ENCODE data around the gene AASS.

Gene AASS

GRCh38 chr7:122161628-122162027, 17.6 kb upstream of the AASS start:
- no peak overlapping the region for H3K4me3 ChIP-seq (replicated peaks; ENCODE audit: low read depth, low read length)
- TF ChIP-seq, protein P1, sequence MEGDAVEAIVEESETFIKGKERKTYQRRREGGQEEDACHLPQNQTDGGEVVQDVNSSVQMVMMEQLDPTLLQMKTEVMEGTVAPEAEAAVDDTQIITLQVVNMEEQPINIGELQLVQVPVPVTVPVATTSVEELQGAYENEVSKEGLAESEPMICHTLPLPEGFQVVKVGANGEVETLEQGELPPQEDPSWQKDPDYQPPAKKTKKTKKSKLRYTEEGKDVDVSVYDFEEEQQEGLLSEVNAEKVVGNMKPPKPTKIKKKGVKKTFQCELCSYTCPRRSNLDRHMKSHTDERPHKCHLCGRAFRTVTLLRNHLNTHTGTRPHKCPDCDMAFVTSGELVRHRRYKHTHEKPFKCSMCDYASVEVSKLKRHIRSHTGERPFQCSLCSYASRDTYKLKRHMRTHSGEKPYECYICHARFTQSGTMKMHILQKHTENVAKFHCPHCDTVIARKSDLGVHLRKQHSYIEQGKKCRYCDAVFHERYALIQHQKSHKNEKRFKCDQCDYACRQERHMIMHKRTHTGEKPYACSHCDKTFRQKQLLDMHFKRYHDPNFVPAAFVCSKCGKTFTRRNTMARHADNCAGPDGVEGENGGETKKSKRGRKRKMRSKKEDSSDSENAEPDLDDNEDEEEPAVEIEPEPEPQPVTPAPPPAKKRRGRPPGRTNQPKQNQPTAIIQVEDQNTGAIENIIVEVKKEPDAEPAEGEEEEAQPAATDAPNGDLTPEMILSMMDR (IDR thresholded peaks at IDR 0.05; ENCODE audit: low read depth, low read length, missing control alignments), result no peak
- DNase-seq (ENCODE audit: extremely low read depth, low read depth), result no peak

GRCh38 chr7:122155566-122155965, 11.5 kb upstream of the AASS start:
- H3K4me3 ChIP-seq (replicated peaks; ENCODE audit: low read depth, low read length), result no peak overlapping the region
- TF ChIP-seq, protein P1 (IDR thresholded peaks at IDR 0.05; ENCODE audit: low read depth, low read length, missing control alignments), result no peak
- DNase-seq (ENCODE audit: extremely low read depth, low read depth), result no peak

DNA sequence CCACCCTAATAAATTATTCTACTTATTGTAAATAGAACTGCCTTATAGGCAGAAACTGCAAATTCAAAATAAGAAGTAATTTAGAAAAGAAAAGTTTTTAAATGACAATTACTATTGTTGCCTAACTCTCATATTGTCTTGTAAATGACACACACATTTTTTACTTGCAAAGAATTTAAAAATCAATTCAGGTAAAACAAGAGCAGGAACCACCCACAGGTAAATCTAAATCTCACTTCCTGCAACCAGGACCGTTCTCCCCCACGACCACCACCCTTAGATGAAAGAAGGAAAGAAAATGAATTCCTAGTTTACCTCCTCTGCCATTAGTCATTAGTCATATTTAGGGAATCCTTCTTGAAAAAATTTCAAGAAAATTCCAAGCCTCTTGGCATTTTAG, 4.8 kb upstream of the AASS start:
- H3K4me3 ChIP-seq (replicated peaks; ENCODE audit: low read depth, low read length), result no peak overlapping the region
- TF ChIP-seq, protein P1 (IDR thresholded peaks at IDR 0.05; ENCODE audit: low read depth, low read length, missing control alignments), result no peak
- no peak for DNase-seq (ENCODE audit: extremely low read depth, low read depth)

DNA sequence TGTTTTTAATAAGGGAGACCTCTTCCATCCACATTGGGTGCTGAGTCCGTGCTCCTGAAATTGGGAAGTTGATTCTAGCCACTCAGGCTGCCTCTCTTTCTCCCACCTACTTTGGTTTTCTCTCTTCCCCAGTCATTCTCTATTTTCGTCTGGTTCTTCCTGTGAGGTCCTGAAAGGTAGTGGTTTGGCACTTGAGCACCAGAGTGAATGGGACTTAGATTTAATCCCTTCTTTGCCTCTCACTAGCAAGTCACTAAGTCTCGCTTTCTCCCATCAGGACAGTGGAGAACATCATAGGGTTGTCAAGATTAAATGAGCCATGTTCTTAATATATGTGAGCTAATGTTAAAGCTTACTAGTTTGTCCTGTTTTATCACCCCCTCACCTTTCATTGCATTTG, 4.0 kb upstream of the AASS start:
- H3K4me3 ChIP-seq (replicated peaks; ENCODE audit: low read depth, low read length), result no peak overlapping the region
- TF ChIP-seq, protein P1 (IDR thresholded peaks at IDR 0.05; ENCODE audit: low read depth, low read length, missing control alignments), result no peak
- DNase-seq (ENCODE audit: extremely low read depth, low read depth), result no peak

DNA sequence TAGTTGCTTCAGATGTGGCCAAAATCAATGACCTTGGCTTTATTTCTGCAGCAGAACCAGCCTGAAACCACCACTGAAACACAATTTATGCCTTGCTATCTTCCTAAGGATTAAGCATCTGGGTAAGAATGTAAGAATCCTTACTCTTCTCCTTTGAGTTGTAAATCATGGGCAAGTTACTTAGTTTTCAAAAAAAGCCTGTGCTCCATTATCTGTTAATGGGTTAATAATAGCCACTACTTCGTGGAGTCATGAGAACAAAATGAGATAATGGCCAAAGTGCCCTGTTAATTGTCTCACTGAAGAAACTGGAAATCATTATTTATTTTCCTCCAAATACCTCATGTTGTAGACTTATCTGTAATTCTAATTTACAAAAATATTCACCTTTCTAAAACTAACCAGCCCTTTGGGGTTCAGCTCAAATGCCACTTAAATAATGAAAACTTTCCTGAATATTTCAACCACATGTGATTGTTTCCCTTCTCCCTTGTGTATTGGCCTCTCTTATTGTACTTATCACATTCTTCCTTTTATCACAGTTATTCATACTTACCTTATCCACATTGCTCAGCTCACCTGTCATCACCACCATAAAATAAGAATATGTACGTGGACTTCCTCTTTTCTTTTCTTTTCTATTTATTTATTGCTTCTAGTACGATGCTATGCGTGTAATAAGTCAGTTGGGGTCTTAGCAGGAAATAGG, 2.0 kb upstream of the AASS start:
- DNase-seq (ENCODE audit: extremely low read depth, low read depth), result no peak
- no peak overlapping the region for H3K4me3 ChIP-seq (replicated peaks; ENCODE audit: low read depth, low read length)
- TF ChIP-seq, protein P1 (IDR thresholded peaks at IDR 0.05; ENCODE audit: low read depth, low read length, missing control alignments), result no peak

- DNase-seq (ENCODE audit: extremely low read depth, low read depth), result no peak
- H3K4me3 ChIP-seq (replicated peaks; ENCODE audit: low read depth, low read length), result peak overlapping the region; percentile 76
- TF ChIP-seq, protein P1 (IDR thresholded peaks at IDR 0.05; ENCODE audit: low read depth, low read length, missing control alignments), result no peak
These were observed 686 bp downstream of the AASS start for GRCh38 chr7:122143376-122143750.

- no peak for DNase-seq (ENCODE audit: extremely low read depth, low read depth)
- TF ChIP-seq, protein P1 (IDR thresholded peaks at IDR 0.05; ENCODE audit: low read depth, low read length, missing control alignments), result no peak
- no peak overlapping the region for H3K4me3 ChIP-seq (replicated peaks; ENCODE audit: low read depth, low read length)
These were observed 3.1 kb downstream of the AASS start for GRCh38 chr7:122140918-122141317.

Measured in HFF-Myc (cell line).